ENCODE measurements around the gene TBATA. TPM values are rescaled to one million over a fixed set of nuclear protein-coding genes. Genes with fewer than 3 reads are reported as not detected.

TBATA gene
- total RNA-seq, 1 donor from 2014 or later = not detected

DNA sequence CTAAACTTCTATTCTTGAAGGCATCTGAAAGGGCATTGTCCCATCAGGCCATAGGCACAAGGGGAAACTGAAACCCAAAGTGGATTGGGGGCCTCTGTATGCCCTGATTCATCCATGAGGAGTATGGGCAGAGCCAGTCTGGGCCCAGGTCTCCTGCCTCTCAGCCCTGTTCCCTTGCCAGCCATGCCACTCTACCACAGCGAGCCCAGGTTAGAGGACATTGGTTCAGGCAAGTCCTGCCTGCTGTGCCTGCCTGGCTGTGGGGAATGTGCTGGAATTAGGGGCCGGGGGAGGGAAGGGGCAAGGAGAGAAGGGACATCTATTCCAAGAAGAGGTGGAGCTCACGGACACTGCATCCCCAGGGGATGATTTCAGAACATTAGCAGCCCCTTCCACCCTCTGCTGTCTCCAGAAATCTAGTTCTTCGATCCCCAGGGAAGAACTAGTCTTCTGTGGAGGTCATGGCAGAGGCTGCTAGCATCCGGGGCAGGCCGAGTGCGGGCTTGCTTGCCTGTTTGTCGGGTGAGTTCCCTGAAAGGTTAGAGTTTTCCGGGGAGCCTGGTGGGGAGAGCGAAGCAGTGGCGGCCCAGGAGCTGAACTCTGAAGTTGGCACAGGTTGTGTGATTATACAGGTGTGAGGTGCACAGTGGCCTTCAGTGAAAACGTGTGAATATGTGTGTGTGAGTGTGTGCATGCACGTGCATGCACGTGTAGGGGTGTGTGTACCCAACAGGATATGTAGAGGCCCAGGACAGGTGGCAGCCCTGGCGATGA is 37.8 kb downstream of the TBATA start:
- Mint-ChIP-seq H3K27me3 (ENCODE audit: unreplicated experiment) (peaks cover 2% of the 10 kb centered on the region), H3K9me3 (ENCODE audit: unreplicated experiment) (peaks cover 11% of the 10 kb centered on the region), H3K27ac (ENCODE audit: unreplicated experiment) (no peak overlapping the region), H3K36me3 (ENCODE audit: unreplicated experiment) (peaks cover 23% of the 10 kb centered on the region), H3K4me3 (ENCODE audit: unreplicated experiment) (no peak overlapping the region), H3K4me1 (ENCODE audit: low read depth, unreplicated experiment) (peaks cover 4% of the 10 kb centered on the region)
- TF ChIP-seq, protein P1, sequence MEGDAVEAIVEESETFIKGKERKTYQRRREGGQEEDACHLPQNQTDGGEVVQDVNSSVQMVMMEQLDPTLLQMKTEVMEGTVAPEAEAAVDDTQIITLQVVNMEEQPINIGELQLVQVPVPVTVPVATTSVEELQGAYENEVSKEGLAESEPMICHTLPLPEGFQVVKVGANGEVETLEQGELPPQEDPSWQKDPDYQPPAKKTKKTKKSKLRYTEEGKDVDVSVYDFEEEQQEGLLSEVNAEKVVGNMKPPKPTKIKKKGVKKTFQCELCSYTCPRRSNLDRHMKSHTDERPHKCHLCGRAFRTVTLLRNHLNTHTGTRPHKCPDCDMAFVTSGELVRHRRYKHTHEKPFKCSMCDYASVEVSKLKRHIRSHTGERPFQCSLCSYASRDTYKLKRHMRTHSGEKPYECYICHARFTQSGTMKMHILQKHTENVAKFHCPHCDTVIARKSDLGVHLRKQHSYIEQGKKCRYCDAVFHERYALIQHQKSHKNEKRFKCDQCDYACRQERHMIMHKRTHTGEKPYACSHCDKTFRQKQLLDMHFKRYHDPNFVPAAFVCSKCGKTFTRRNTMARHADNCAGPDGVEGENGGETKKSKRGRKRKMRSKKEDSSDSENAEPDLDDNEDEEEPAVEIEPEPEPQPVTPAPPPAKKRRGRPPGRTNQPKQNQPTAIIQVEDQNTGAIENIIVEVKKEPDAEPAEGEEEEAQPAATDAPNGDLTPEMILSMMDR (IDR thresholded peaks at IDR 0.05; ENCODE audit: partially characterized antibody, unreplicated experiment) = no peak
- DNase-seq = no peak

DNA sequence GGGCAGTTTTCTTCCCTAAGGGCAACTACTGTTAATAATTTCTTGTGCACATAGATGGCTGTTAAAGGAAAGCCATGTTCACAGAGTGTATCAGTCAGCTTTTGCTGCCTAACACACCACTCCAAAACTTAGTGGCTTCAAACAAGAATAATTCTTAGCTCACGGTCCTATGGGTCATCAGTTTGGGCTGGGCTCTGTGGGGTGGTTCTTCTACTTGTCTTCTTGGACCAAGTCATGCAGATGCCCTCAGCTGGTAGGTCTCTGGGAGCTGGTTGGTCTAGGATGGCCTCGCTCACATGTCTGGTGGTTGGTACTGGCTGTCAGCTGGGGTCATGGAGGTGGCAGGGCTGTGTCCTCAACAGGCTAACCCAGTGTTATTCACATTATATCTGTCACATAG is 39.6 kb downstream of the TBATA start:
- TF ChIP-seq, protein P1 (IDR thresholded peaks at IDR 0.05; ENCODE audit: partially characterized antibody, unreplicated experiment) = no peak
- no peak overlapping the region for H3K4me3 Mint-ChIP-seq (ENCODE audit: unreplicated experiment)
- peaks cover 4% of the 10 kb centered on the region for H3K4me1 Mint-ChIP-seq (ENCODE audit: low read depth, unreplicated experiment)
- peaks cover 17% of the 10 kb centered on the region for H3K36me3 Mint-ChIP-seq (ENCODE audit: unreplicated experiment)
- peaks cover 8% of the 10 kb centered on the region for H3K9me3 Mint-ChIP-seq (ENCODE audit: unreplicated experiment)
- no peak for DNase-seq
- peaks cover 2% of the 10 kb centered on the region for H3K27me3 Mint-ChIP-seq (ENCODE audit: unreplicated experiment)
- H3K27ac Mint-ChIP-seq (ENCODE audit: unreplicated experiment) = no peak overlapping the region

DNA sequence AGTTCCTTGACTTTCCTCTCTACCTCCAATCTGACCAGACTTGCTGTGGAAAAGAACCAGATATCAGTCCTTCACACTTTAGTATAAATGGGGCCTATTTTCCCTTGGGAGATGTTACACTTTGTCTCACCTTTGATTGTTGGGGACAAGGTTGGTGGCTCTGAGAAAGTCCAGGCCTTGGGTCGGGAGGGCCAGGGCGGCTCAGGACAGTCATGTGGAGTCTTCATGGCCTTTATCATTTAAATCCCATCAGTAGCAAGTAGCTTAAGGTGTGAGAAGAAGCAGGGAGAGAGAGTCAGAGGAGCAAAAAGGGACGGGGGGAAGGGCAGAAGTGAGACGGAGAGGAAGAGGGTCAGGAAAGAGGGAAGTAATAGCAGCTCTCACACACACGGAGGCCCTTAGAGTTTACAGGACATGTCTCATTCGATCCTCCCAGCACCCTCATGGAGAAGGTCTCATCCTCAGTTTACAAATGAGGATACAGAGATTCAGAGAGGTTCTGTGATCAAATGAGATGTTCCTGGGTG is 40.5 kb downstream of the TBATA start:
- Mint-ChIP-seq H3K4me1 (ENCODE audit: low read depth, unreplicated experiment) (peaks cover 6% of the 10 kb centered on the region), H3K9me3 (ENCODE audit: unreplicated experiment) (peaks cover 8% of the 10 kb centered on the region), H3K27ac (ENCODE audit: unreplicated experiment) (no peak overlapping the region), H3K36me3 (ENCODE audit: unreplicated experiment) (peaks cover 16% of the 10 kb centered on the region), H3K27me3 (ENCODE audit: unreplicated experiment) (peaks cover 4% of the 10 kb centered on the region), H3K4me3 (ENCODE audit: unreplicated experiment) (no peak overlapping the region)
- no peak for DNase-seq
- TF ChIP-seq, protein P1 (IDR thresholded peaks at IDR 0.05; ENCODE audit: partially characterized antibody, unreplicated experiment) = no peak

DNA sequence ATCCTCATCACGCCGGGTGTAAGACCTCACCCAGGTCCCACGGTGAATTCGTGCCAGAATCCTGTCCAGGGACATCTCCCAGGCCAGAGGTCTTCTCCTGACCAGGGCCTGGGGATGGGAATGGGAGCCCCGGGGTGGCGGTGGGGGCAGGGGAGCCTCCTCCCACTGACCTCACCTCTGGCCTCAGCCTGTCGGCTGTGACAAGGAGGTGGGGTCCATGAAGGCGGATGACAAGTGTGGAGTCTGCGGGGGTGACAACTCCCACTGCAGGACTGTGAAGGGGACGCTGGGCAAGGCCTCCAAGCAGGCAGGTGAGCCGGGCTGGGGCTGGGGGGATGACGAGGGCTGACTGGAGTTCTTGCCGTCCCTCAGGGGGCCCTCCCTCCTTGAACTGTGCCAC is 41.3 kb downstream of the TBATA start:
- TF ChIP-seq, protein P1 (IDR thresholded peaks at IDR 0.05; ENCODE audit: partially characterized antibody, unreplicated experiment) = no peak
- Mint-ChIP-seq H3K4me1 (ENCODE audit: low read depth, unreplicated experiment) (peaks cover 6% of the 10 kb centered on the region), H3K27me3 (ENCODE audit: unreplicated experiment) (peaks cover 4% of the 10 kb centered on the region), H3K36me3 (ENCODE audit: unreplicated experiment) (peaks cover 16% of the 10 kb centered on the region), H3K27ac (ENCODE audit: unreplicated experiment) (no peak overlapping the region), H3K9me3 (ENCODE audit: unreplicated experiment) (peaks cover 4% of the 10 kb centered on the region), H3K4me3 (ENCODE audit: unreplicated experiment) (no peak overlapping the region)
- DNase-seq = no peak

DNA sequence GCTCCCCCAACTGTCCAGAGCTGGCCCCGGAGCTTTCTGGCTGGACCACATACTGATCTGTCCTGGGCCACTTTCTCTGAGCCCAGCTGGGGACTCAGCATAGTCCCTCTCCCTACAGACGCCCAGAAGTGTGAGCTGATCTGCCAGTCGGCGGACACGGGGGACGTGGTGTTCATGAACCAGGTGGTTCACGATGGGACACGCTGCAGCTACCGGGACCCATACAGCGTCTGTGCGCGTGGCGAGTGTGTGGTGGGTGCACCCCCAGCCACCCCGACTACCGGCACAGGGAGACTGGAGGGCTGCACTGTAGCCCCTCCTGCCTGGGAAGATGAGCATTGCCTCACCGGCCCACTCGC is 41.8 kb downstream of the TBATA start:
- no peak overlapping the region for H3K4me3 Mint-ChIP-seq (ENCODE audit: unreplicated experiment)
- peaks cover 4% of the 10 kb centered on the region for H3K27me3 Mint-ChIP-seq (ENCODE audit: unreplicated experiment)
- H3K36me3 Mint-ChIP-seq (ENCODE audit: unreplicated experiment) = peaks cover 16% of the 10 kb centered on the region
- peaks cover 4% of the 10 kb centered on the region for H3K9me3 Mint-ChIP-seq (ENCODE audit: unreplicated experiment)
- TF ChIP-seq, protein P1 (IDR thresholded peaks at IDR 0.05; ENCODE audit: partially characterized antibody, unreplicated experiment) = no peak
- H3K27ac Mint-ChIP-seq (ENCODE audit: unreplicated experiment) = no peak overlapping the region
- no peak for DNase-seq
- peaks cover 6% of the 10 kb centered on the region for H3K4me1 Mint-ChIP-seq (ENCODE audit: low read depth, unreplicated experiment)
